T47D (cell line): ENCODE data around the gene SNX10.

ENCODE experiments used
- DNase-seq, 2 experiments: peaks; one replicate each; pipeline versions ENCODE4 v3.0.0 to v3.0.0-alpha.2; 2011 to 2012; ENCODE audit warnings: low read depth in 1 of 2, low spot score in 1 of 2
- JUND ChIP-seq: IDR thresholded peaks from 2 replicates; pipeline ENCODE4 v1.6.1; 2012; ENCODE audit warnings: low read depth
- in situ Hi-C: cut with HindIII; loops from 2 replicates; pipeline ENCODE4 v1.10.0; 2016; ENCODE audit warnings: low sequenced_read_pairs, low pct_unique_long_range_greater_than_20kb

Gene SNX10

DNA sequence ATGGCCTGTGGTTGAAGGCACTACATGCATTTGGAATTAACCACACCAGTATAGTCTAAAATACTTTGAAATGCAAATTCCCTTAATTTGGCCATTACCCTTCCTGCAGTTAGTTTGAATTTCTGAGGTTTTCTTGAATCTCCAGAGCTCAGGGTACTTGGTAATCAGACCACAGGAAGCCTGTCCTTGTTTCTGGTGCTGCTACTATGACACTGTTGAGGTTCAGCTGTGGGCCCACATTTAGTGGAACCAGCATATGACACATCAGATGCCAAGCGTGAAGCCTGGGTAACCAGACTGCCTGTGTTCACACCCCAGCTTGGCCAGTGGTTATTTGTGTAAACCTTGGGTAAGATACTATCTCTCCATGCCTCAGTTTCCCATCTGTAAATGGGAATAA lies 124.3 kb downstream of the SNX10 start:
- in situ Hi-C loops: no loop called here
- no peak for TF ChIP-seq JUND
- no peak for DNase-seq

DNA sequence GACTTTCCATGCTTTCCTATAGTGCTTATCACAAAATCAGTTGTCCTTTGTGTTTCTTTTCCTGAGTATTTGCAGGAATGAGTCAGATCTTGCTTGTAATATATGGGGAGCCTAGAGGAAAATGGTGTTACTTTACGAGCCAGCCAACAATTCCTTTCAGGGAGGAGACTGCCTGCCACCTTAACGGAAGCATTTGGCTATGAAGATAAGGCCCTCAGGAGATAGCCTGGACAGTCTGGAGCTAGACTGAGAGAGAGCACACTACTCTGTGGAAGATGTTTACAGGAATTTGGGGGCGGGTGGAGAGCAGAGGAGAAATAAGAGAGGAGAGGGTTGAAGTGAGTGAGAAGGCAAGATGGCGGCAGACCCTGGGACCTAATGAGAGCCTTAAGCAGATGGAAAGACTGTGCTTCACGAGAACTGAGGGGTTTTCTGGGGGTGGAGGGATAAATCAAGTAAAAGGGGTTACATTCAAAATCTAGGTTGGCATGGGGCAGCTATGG lies 126.3 kb downstream of the SNX10 start:
- no peak for DNase-seq
- in situ Hi-C loops: no loop called here
- TF ChIP-seq JUND: no peak

DNA sequence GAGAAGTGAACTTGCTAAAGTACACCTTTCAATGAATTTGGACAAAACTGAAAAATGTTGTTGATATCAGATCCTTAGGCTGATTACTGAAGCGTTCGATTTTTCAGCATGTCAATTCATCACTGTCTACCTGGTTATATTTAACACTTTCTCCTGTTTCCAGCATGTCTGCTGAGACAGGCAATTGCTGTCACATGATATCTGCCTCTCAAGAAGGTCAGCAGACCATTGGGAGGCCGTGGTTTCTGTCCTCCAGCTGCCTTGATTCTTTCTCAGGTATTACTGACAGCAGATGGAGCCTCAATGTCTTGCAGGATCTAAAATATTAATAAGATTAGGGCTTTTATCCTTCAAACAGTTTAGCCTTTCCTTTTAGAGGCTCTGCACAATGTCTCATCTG lies 127.5 kb downstream of the SNX10 start:
- no peak for TF ChIP-seq JUND
- DNase-seq: no peak
- in situ Hi-C loops: no loop called here

DNA sequence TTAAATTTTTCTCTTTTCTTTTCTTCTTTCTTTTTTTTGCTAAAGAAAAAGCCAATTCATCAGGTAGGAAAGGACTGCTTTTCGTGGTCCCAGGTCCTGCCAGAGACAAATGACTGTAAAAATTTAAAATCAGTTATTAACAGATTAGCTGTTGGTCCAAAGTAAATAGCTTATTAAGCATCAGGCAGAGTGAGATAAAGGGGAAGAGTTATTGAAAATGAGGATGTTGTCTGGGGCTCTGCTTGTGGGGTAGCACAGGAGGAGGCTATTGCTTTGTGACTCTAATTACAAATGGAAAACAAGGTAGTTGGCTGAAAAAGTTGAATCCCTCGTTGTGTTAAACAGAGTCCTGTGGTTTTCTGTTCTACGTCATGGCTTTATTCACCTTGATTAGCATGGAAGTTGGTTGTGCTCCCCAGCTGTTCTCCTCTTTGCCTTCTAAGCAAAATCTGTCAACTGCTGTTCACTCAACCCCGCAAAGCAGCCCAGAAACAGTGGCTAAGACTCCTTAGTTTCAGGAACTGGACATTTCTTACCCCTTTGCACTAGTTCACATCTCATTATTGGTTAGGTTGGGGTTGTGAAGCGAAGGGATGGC lies 128.9 kb downstream of the SNX10 start:
- TF ChIP-seq JUND: no peak
- in situ Hi-C loops: no loop called here
- no peak for DNase-seq

DNA sequence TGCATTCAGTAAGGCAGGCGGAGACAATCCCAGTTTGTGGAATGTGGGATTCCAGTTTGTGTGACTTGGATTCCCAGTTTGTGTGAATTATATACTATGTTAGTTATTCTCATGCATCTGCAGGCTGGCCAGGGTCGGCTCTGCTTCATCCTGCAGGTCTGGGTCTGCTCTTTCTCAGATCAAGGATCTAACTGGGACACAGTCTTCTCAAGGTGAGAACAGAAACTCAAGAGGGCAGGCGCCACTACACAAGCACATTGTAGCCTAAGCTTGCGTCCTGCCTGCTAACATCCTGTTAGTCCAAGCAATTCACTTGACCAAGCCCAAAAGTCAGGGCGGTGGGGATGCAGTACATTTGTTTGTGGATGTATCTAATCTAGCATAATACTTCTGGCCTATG lies 131.1 kb downstream of the SNX10 start:
- no peak for DNase-seq
- TF ChIP-seq JUND: no peak
- in situ Hi-C loops: no loop called here

DNA sequence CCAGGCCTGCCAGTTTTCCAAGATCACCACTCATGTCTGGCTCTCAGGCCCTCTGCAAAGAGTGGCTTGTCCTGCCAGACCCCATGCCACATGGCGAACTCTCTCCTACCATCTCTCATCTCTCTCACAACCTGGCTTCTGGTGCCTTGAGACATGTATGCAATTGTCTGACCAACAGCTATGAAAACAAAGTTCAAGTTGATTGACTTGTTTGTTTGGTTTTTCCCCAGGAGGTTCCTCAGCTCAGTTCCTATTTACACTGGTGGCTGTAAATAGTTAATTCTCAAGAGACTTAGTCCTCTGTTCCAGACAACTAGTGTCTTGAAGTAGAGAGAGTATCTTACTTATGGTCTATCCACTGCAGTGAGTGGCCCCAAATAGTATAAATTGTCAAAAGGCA lies 131.8 kb downstream of the SNX10 start:
- no peak for TF ChIP-seq JUND
- DNase-seq: peak in 1 of 2 experiments; percentile 87
- in situ Hi-C loops: no loop called here
